WTC11 (cell line): ENCODE measurements around the gene ARID1A. TPM values are rescaled to one million over a fixed set of nuclear protein-coding genes. Genes with fewer than 3 reads are reported as not detected.

Source experiments
- CREM ChIP-seq: sonication (generic); formaldehyde crosslinking; IDR thresholded peaks from 2 replicates; pipeline ENCODE4 v1.8.1; 2022; ENCODE audit warnings: mild to moderate bottlenecking, missing genetic modification reagents, moderate library complexity
- EMX1 ChIP-seq: fragments of 250-450 bp; sonication (Bioruptor Pico); IDR thresholded peaks from 2 replicates; pipeline ENCODE4 v1.8.0; 2021; ENCODE audit warnings: mild to moderate bottlenecking
- ETV6 ChIP-seq: sonication (generic); formaldehyde crosslinking; IDR thresholded peaks from 2 replicates; pipeline ENCODE4 v1.8.1; 2022; ENCODE audit warnings: mild to moderate bottlenecking, missing genetic modification reagents
- FOXJ3 ChIP-seq: sonication (generic); formaldehyde crosslinking; IDR thresholded peaks from 2 replicates; pipeline ENCODE4 v1.9.0; 2021; ENCODE audit warnings: missing genetic modification reagents, mild to moderate bottlenecking, borderline replicate concordance
- GTF2I ChIP-seq: fragments of 250-450 bp; sonication (Bioruptor Pico); conservative IDR thresholded peaks from 2 replicates; pipeline ENCODE4 v1.4.0; 2021; ENCODE audit warnings: mild to moderate bottlenecking
- JUN ChIP-seq: sonication (generic); formaldehyde crosslinking; IDR thresholded peaks from 2 replicates; pipeline ENCODE4 v1.8.0; 2023; ENCODE audit warnings: mild to moderate bottlenecking, missing genetic modification reagents
- MYBL2 ChIP-seq: sonication (generic); formaldehyde crosslinking; IDR thresholded peaks from 2 replicates; pipeline ENCODE4 v1.8.1; 2023; ENCODE audit warnings: mild to moderate bottlenecking, moderate library complexity, missing genetic modification reagents
- NFYB ChIP-seq: sonication (generic); formaldehyde crosslinking; conservative IDR thresholded peaks from 2 replicates; pipeline ENCODE4 v1.8.0; 2022; ENCODE audit warnings: low read depth, missing genetic modification reagents
- OVOL2 ChIP-seq: fragments of 250-450 bp; sonication (Bioruptor Pico); IDR thresholded peaks from 2 replicates; pipeline ENCODE4 v1.9.0; 2021; ENCODE audit warnings: mild to moderate bottlenecking, borderline replicate concordance
- RORB ChIP-seq: fragments of 250-450 bp; sonication (Bioruptor Pico); IDR thresholded peaks from 2 replicates; pipeline ENCODE4 v1.9.0; 2021; ENCODE audit warnings: mild to moderate bottlenecking
- SMAD4 ChIP-seq: sonication (generic); formaldehyde crosslinking; IDR thresholded peaks from 2 replicates; pipeline ENCODE4 v1.8.0; 2022; ENCODE audit warnings: mild to moderate bottlenecking, missing genetic modification reagents
- TP53 ChIP-seq: sonication (generic); formaldehyde crosslinking; IDR thresholded peaks from 2 replicates; pipeline ENCODE4 v1.8.1; 2023; ENCODE audit warnings: mild to moderate bottlenecking, missing genetic modification reagents
- ZBTB21 ChIP-seq: sonication (generic); formaldehyde crosslinking; IDR thresholded peaks from 2 replicates; pipeline ENCODE4 v1.8.1; 2023; ENCODE audit warnings: mild to moderate bottlenecking, missing genetic modification reagents, borderline replicate concordance
- ZNF232 ChIP-seq: sonication (generic); formaldehyde crosslinking; IDR thresholded peaks from 2 replicates; pipeline ENCODE4 v1.8.0; 2022; ENCODE audit warnings: mild to moderate bottlenecking, missing genetic modification reagents
- ZNF423 ChIP-seq: fragments of 250-450 bp; sonication (Bioruptor Pico); IDR thresholded peaks from 2 replicates; pipeline ENCODE4 v2.1.2; 2022; ENCODE audit warnings: mild to moderate bottlenecking, moderate library complexity
- total RNA-seq: library from RNA; stranded (reverse); gene quantifications from 3 replicates; pipeline ENCODE4 v1.2.3, GENCODE V29; 2021
- TF ChIP-seq, protein P1 (sequence below): sonication (generic); formaldehyde crosslinking; IDR thresholded peaks from 2 replicates; pipeline ENCODE4 v1.8.1; 2023; ENCODE audit warnings: mild to moderate bottlenecking, missing genetic modification reagents, moderate library complexity
- TF ChIP-seq, protein P2 (sequence below): fragments of 200-600 bp; IDR thresholded peaks from 2 replicates; pipeline ENCODE4 v1.8.0; 2022; ENCODE audit warnings: antibody characterized with exemption
- TF ChIP-seq, protein P3 (sequence below): sonication (generic); formaldehyde crosslinking; IDR thresholded peaks from 2 replicates; pipeline ENCODE4 v1.8.0; 2022; ENCODE audit warnings: mild to moderate bottlenecking, missing genetic modification reagents
- TF ChIP-seq, protein P4 (sequence below): fragments of 250-450 bp; sonication (Bioruptor Pico); IDR thresholded peaks from 2 replicates; pipeline ENCODE4 v1.9.0; 2021; ENCODE audit warnings: mild to moderate bottlenecking
- TF ChIP-seq, protein P5 (sequence below): sonication (generic); formaldehyde crosslinking; IDR thresholded peaks from 2 replicates; pipeline ENCODE4 v1.8.0; 2022; ENCODE audit warnings: mild to moderate bottlenecking, missing genetic modification reagents
- TF ChIP-seq, protein P6 (sequence below): fragments of 250-450 bp; sonication (Bioruptor Pico); IDR thresholded peaks from 2 replicates; pipeline ENCODE4 v1.9.0; 2021; ENCODE audit warnings: moderate library complexity, mild to moderate bottlenecking, inconsistent platforms, borderline replicate concordance
- TF ChIP-seq, protein P7 (sequence below): sonication (generic); formaldehyde crosslinking; IDR thresholded peaks from 2 replicates; pipeline ENCODE4 v1.8.1; 2022; ENCODE audit warnings: mild to moderate bottlenecking, moderate library complexity, missing genetic modification reagents
- TF ChIP-seq, protein P8 (sequence below): sonication (generic); formaldehyde crosslinking; IDR thresholded peaks from 2 replicates; pipeline ENCODE4 v1.8.1; 2022; ENCODE audit warnings: low read depth, missing genetic modification reagents, borderline replicate concordance

The ARID1A gene
- total RNA-seq, 1 experiment from 2014 or later, result 98.0 TPM

DNA sequence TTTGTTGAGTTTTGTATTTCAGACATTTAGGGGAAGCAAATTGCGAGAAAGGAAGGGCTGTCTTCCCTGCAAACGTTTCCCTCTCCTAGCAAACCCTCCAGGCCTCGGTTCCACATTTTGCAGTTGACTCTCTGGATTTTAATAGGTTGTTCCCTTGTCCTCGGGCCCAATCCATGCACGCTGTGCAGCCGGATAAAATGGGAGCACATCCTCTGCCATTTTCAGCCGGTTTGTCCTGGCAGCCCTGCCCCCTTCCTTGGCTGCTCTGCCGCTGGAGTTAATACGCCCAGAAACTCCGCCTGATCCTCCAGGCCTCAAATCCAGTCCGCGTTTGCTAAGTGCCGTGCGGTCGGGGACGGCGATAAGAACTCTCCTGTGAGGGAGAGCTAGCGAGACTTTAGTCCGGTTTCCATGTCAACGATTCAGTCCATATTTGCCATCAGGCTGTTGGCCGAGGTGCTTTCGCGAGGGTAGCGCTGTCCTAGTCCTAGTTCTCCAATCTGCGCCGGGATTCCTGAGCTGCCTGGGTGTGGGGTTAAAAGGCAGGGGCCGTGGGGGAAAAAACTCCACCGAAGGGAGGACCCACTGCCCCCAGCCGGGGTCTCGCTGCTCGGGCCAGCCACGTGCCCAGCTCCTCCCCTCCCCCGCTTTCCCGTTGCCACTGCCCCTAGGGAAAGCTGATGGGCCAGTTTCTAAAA lies 2.9 kb upstream of the ARID1A start (continued):
- TF ChIP-seq, protein P1, sequence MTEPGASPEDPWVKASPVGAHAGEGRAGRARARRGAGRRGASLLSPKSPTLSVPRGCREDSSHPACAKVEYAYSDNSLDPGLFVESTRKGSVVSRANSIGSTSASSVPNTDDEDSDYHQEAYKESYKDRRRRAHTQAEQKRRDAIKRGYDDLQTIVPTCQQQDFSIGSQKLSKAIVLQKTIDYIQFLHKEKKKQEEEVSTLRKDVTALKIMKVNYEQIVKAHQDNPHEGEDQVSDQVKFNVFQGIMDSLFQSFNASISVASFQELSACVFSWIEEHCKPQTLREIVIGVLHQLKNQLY (CRISPR knock-in tag), result no peak
- TF ChIP-seq, protein P2, sequence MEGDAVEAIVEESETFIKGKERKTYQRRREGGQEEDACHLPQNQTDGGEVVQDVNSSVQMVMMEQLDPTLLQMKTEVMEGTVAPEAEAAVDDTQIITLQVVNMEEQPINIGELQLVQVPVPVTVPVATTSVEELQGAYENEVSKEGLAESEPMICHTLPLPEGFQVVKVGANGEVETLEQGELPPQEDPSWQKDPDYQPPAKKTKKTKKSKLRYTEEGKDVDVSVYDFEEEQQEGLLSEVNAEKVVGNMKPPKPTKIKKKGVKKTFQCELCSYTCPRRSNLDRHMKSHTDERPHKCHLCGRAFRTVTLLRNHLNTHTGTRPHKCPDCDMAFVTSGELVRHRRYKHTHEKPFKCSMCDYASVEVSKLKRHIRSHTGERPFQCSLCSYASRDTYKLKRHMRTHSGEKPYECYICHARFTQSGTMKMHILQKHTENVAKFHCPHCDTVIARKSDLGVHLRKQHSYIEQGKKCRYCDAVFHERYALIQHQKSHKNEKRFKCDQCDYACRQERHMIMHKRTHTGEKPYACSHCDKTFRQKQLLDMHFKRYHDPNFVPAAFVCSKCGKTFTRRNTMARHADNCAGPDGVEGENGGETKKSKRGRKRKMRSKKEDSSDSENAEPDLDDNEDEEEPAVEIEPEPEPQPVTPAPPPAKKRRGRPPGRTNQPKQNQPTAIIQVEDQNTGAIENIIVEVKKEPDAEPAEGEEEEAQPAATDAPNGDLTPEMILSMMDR, result no peak
- TF ChIP-seq, protein P3, sequence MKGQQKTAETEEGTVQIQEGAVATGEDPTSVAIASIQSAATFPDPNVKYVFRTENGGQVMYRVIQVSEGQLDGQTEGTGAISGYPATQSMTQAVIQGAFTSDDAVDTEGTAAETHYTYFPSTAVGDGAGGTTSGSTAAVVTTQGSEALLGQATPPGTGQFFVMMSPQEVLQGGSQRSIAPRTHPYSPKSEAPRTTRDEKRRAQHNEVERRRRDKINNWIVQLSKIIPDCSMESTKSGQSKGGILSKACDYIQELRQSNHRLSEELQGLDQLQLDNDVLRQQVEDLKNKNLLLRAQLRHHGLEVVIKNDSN (CRISPR knock-in tag), result no peak
- peak; percentile 83 for TF ChIP-seq GTF2I (CRISPR knock-in tag)
- no peak for TF ChIP-seq ZNF232 (CRISPR knock-in tag)
- TF ChIP-seq, protein P4, sequence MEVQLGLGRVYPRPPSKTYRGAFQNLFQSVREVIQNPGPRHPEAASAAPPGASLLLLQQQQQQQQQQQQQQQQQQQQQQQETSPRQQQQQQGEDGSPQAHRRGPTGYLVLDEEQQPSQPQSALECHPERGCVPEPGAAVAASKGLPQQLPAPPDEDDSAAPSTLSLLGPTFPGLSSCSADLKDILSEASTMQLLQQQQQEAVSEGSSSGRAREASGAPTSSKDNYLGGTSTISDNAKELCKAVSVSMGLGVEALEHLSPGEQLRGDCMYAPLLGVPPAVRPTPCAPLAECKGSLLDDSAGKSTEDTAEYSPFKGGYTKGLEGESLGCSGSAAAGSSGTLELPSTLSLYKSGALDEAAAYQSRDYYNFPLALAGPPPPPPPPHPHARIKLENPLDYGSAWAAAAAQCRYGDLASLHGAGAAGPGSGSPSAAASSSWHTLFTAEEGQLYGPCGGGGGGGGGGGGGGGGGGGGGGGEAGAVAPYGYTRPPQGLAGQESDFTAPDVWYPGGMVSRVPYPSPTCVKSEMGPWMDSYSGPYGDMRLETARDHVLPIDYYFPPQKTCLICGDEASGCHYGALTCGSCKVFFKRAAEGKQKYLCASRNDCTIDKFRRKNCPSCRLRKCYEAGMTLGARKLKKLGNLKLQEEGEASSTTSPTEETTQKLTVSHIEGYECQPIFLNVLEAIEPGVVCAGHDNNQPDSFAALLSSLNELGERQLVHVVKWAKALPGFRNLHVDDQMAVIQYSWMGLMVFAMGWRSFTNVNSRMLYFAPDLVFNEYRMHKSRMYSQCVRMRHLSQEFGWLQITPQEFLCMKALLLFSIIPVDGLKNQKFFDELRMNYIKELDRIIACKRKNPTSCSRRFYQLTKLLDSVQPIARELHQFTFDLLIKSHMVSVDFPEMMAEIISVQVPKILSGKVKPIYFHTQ (CRISPR knock-in tag), result no peak
- no peak for TF ChIP-seq EMX1
- TF ChIP-seq CREM (CRISPR knock-in tag), result no peak
- no peak for TF ChIP-seq ZNF423 (CRISPR knock-in tag)
- TF ChIP-seq, protein P5, sequence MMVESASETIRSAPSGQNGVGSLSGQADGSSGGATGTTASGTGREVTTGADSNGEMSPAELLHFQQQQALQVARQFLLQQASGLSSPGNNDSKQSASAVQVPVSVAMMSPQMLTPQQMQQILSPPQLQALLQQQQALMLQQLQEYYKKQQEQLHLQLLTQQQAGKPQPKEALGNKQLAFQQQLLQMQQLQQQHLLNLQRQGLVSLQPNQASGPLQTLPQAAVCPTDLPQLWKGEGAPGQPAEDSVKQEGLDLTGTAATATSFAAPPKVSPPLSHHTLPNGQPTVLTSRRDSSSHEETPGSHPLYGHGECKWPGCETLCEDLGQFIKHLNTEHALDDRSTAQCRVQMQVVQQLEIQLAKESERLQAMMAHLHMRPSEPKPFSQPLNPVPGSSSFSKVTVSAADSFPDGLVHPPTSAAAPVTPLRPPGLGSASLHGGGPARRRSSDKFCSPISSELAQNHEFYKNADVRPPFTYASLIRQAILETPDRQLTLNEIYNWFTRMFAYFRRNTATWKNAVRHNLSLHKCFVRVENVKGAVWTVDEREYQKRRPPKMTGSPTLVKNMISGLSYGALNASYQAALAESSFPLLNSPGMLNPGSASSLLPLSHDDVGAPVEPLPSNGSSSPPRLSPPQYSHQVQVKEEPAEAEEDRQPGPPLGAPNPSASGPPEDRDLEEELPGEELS, result peak; percentile 29; the same call in 1 of the 2 replicates
- peak; percentile 67; the same call in 1 of the 2 replicates for TF ChIP-seq MYBL2 (CRISPR knock-in tag)
- TF ChIP-seq ETV6 (CRISPR knock-in tag), result peak; percentile 84; the same call in 1 of the 2 replicates
- TF ChIP-seq TP53 (CRISPR knock-in tag), result no peak
- TF ChIP-seq, protein P6, sequence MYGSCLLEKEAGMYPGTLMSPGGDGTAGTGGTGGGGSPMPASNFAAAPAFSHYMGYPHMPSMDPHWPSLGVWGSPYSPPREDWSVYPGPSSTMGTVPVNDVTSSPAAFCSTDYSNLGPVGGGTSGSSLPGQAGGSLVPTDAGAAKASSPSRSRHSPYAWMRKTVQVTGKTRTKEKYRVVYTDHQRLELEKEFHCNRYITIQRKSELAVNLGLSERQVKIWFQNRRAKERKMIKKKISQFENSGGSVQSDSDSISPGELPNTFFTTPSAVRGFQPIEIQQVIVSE, result no peak
- TF ChIP-seq JUN (CRISPR knock-in tag), result no peak; the same call in 1 of the 2 replicates
- no peak for TF ChIP-seq FOXJ3
- TF ChIP-seq ZBTB21 (CRISPR knock-in tag), result no peak
- TF ChIP-seq RORB (CRISPR knock-in tag), result no peak
- TF ChIP-seq NFYB (CRISPR knock-in tag), result no peak; the same call in 1 of the 2 replicates
- TF ChIP-seq, protein P7, sequence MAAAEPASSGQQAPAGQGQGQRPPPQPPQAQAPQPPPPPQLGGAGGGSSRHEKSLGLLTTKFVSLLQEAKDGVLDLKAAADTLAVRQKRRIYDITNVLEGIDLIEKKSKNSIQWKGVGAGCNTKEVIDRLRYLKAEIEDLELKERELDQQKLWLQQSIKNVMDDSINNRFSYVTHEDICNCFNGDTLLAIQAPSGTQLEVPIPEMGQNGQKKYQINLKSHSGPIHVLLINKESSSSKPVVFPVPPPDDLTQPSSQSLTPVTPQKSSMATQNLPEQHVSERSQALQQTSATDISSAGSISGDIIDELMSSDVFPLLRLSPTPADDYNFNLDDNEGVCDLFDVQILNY (CRISPR knock-in tag), result peak; percentile 57
- no peak for TF ChIP-seq OVOL2 (CRISPR knock-in tag)
- TF ChIP-seq, protein P8, sequence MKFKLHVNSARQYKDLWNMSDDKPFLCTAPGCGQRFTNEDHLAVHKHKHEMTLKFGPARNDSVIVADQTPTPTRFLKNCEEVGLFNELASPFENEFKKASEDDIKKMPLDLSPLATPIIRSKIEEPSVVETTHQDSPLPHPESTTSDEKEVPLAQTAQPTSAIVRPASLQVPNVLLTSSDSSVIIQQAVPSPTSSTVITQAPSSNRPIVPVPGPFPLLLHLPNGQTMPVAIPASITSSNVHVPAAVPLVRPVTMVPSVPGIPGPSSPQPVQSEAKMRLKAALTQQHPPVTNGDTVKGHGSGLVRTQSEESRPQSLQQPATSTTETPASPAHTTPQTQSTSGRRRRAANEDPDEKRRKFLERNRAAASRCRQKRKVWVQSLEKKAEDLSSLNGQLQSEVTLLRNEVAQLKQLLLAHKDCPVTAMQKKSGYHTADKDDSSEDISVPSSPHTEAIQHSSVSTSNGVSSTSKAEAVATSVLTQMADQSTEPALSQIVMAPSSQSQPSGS (CRISPR knock-in tag), result no peak
- TF ChIP-seq SMAD4 (CRISPR knock-in tag), result no peak
